Testis (tissue), 3 donors: Measurements from ENCODE around the gene TMEM271. TPM values are rescaled to one million over a fixed set of nuclear protein-coding genes. Genes with fewer than 3 reads are reported as not detected.

Source experiments
- DNase-seq: peaks from one replicate; pipeline ENCODE4 v3.0.0-alpha.2; 2019
- H3K27ac ChIP-seq, 2 donors: fragments of 200-600 bp; sonication (generic); one replicate each; pipeline ENCODE4 v1.5.1; 2019
- H3K27me3 ChIP-seq: fragments of 200-600 bp; sonication (generic); one replicate; pipeline ENCODE4 v1.5.1; 2019
- H3K36me3 ChIP-seq: fragments of 200-600 bp; sonication (generic); one replicate; pipeline ENCODE4 v1.5.1; 2017; ENCODE audit warnings: low read depth; ENCODE audit errors: missing control alignments
- H3K4me1 ChIP-seq: fragments of 200-600 bp; sonication (generic); one replicate; pipeline ENCODE4 v1.5.1; 2019
- H3K4me3 ChIP-seq, 2 donors: fragments of 200-600 bp; sonication (generic); one replicate each; pipeline ENCODE4 v1.5.1; 2017 to 2019
- H3K9me3 ChIP-seq: fragments of 200-600 bp; sonication (generic); one replicate; pipeline ENCODE4 v1.5.1; 2017
- CTCF ChIP-seq, 3 experiments: fragments of 450-650 bp in 2 of 3; fragments of 200-600 bp in 1 of 3; sonication (generic) in 1 of 3; IDR thresholded peaks; one replicate each; pipeline ENCODE4 v1.5.1; 2016 to 2019; ENCODE audit warnings: antibody characterized with exemption in 3 of 3, mild to moderate bottlenecking in 2 of 3, moderate library complexity in 1 of 3
- POLR2A ChIP-seq: fragments of 450-650 bp; IDR thresholded peaks from one replicate; pipeline ENCODE4 v1.6.1; 2017; ENCODE audit warnings: antibody characterized with exemption, mild to moderate bottlenecking, moderate library complexity
- WGBS, 2 donors: methylation state at CpG; one replicate each; pipeline ENCODE4 v1.1.5; 2018; 5-methylcytosine and 5-hydroxymethylcytosine counted together
- intact Hi-C: fragments of 100-400 bp; cut with DNase I; formaldehyde crosslinking; loops from one replicate; pipeline ENCODE4 v1.15.1; 2023; ENCODE audit warnings: low total_unique reads
- polyA plus RNA-seq: library from polyadenylated mRNA; stranded (reverse); fragments of 350-450 nt; fragmentation: Illumina TruSeq; extraction: RNeasy Lipid Tissue Mini Kit (QIAGEN cat#74804); gene quantifications from one replicate; pipeline ENCODE4 v1.2.3, GENCODE V29; 2014; ENCODE audit warnings: low read depth, low replicate concordance; ENCODE audit not compliant: insufficient read depth
- total RNA-seq, 2 donors: library from RNA; depleted of rRNA; stranded (reverse); fragments of >200 nt; gene quantifications; one replicate each; pipeline ENCODE4 v1.2.3, GENCODE V29; 2016

TMEM271 gene
- total and polyA plus RNA-seq, 3 donors from 2014 or later: 0.37 to 1.7 (median 1.7) TPM

- H3K27me3 ChIP-seq: no peaks in the 10 kb centered on the region
- 93 to 95% methylated on average over 21 of the region's 21 CpGs for WGBS, 2 donors
- H3K4me1 ChIP-seq: no peaks in the 10 kb centered on the region
- DNase-seq: no peak
- no peaks in the 10 kb centered on the region for H3K9me3 ChIP-seq
- no peak overlapping the region for H3K4me3 ChIP-seq
- no peaks in the 10 kb centered on the region for H3K36me3 ChIP-seq
- H3K27ac ChIP-seq: no peak overlapping the region
- intact Hi-C loops: no loop called here
- no peak for TF ChIP-seq POLR2A
- no peak for TF ChIP-seq CTCF (IDR thresholded peaks at IDR 0.05)
These were observed 42.0 kb downstream of the TMEM271 start for GRCh38 chr4:534101-534575.

GRCh38 chr4:533318-534100, 42.6 kb downstream of the TMEM271 start:
- WGBS, 2 donors: 94 to 96% methylated on average over 22 to 36 of the region's 36 CpGs
- intact Hi-C loops: no loop called here
- H3K4me3 ChIP-seq: no peak overlapping the region
- H3K36me3 ChIP-seq: no peaks in the 10 kb centered on the region
- H3K9me3 ChIP-seq: no peaks in the 10 kb centered on the region
- no peak overlapping the region for H3K27ac ChIP-seq
- no peaks in the 10 kb centered on the region for H3K4me1 ChIP-seq
- no peak for DNase-seq
- H3K27me3 ChIP-seq: no peaks in the 10 kb centered on the region
- TF ChIP-seq POLR2A (no peak), CTCF (IDR thresholded peaks at IDR 0.05) (no peak)

- intact Hi-C loops: no loop called here
- H3K36me3 ChIP-seq: no peaks in the 10 kb centered on the region
- no peak overlapping the region for H3K27ac ChIP-seq
- no peaks in the 10 kb centered on the region for H3K27me3 ChIP-seq
- no peaks in the 10 kb centered on the region for H3K9me3 ChIP-seq
- no peak for TF ChIP-seq CTCF (IDR thresholded peaks at IDR 0.05)
- no peak for TF ChIP-seq POLR2A
- DNase-seq: no peak
- 96 to 97% methylated on average over 9 to 10 of the region's 10 CpGs for WGBS, 2 donors
- no peak overlapping the region for H3K4me3 ChIP-seq
- no peaks in the 10 kb centered on the region for H3K4me1 ChIP-seq
These were observed 43.3 kb downstream of the TMEM271 start for GRCh38 chr4:532588-533317.

GRCh38 chr4:531721-532565, 44.2 kb downstream of the TMEM271 start:
- TF ChIP-seq CTCF (IDR thresholded peaks at IDR 0.05): no peak
- no peak for TF ChIP-seq POLR2A
- Histone ChIP-seq H3K4me1 (no peaks in the 10 kb centered on the region), H3K27ac (no peak overlapping the region), H3K4me3 (no peak overlapping the region), H3K36me3 (no peaks in the 10 kb centered on the region), H3K27me3 (no peaks in the 10 kb centered on the region), H3K9me3 (no peaks in the 10 kb centered on the region)
- DNase-seq: no peak
- whole genome bisulfite sequencing, 2 donors: 97% methylated on average over 17 of the region's 17 CpGs
- intact Hi-C loops: no loop called here
